ENCODE data around the gene PPIL4. TPM values are rescaled to one million over a fixed set of nuclear protein-coding genes. Genes with fewer than 3 reads are reported as not detected.

The PPIL4 gene
- total and polyA plus RNA-seq, 2 of the 13 experiments (the other 11 are each of a cell fraction or from before 2014, with no cell fraction given) = 5.5 to 46.0 TPM

- Histone ChIP-seq H2AFZ (ENCODE audit: low read length) (no peak overlapping the region), H3K4me3 (replicated peaks in 1 of 3; ENCODE audit: insufficient read depth in 1 of 3, low read depth in 2 of 3, low read length in 3 of 3) (peak overlapping the region; percentile 46 to 72 (median 48); a peak in 5 of 6 replicates), H3K9ac (ENCODE audit: insufficient read depth, low read depth, low read length) (peak overlapping the region; percentile 65), H3K9me3 (ENCODE audit: low read length) (no peaks in the 10 kb centered on the region), H3K79me2 (ENCODE audit: insufficient read depth, low read length) (no peaks in the 10 kb centered on the region), H3K36me3 (replicated peaks in 1 of 2; ENCODE audit: control insufficient read depth in 1 of 2, insufficient read depth in 2 of 2, low read length in 2 of 2) (no peaks in the 10 kb centered on the region), H3K27me3 (ENCODE audit: control insufficient read depth in 1 of 2, insufficient read depth in 2 of 2, low read length in 2 of 2) (no peaks in the 10 kb centered on the region), H3K27ac (ENCODE audit: extremely low read length, insufficient read depth, low read length) (peak overlapping the region; percentile 82), H4K20me1 (ENCODE audit: insufficient read depth, low read length) (no peaks in the 10 kb centered on the region), H3K4me2 (ENCODE audit: low read depth, low read length) (peak overlapping the region; percentile 98), H3K4me1 (ENCODE audit: insufficient read depth, low read length) (peaks cover 37% of the 10 kb centered on the region)
- ChIA-PET CTCF (ENCODE audit: low intra/inter-chr PET ratio, low total read pairs) (interaction anchor here (1.8 kb wide), 1 partner anchor 34 kb away, joined by 8 read pairs; no protein-coding TSS in a partner anchor), POLR2A (interaction anchor here (0.7 to 2.8 kb wide), 7 partner anchors 10 to 62 kb away, joined by 3 to 14 read pairs (median 4); partner anchors contain the start of gene PPIL4)
- DNase-seq (ENCODE audit: low spot score) = no peak
- 84% methylated on average over 11 of the region's 11 CpGs for WGBS (ENCODE audit: low lambda C conversion rate)
- intact Hi-C loops (cut with micrococcal nuclease; ENCODE audit: unreplicated experiment) (loop anchor here (1.0 kb wide), 1 partner anchor 33 kb away; no protein-coding TSS in a partner anchor), in situ Hi-C loops (cut with HindIII; ENCODE audit: extremely low pct_ligation_motif_present, low pct_unique_long_range_greater_than_20kb) (no loop called here)
- FAIRE-seq = no peak
- no peak for ATAC-seq
- BruUV-seq (replicated peaks) = TSS peak; percentile 54
- TF ChIP-seq FLYWCH1 (CRISPR knock-in tag; IDR thresholded peaks at IDR 0.05) (peak; percentile 47; the same call in 1 of the 2 replicates), ZNF275 (CRISPR knock-in tag; IDR thresholded peaks at IDR 0.05; ENCODE audit: borderline replicate concordance) (0 out of 2 replicates have a peak, but pooled peaks have one; percentile 29), ZBTB38 (CRISPR knock-in tag; IDR thresholded peaks at IDR 0.05) (peak; percentile 24; the same call in 1 of the 2 replicates), DNMT3B (CRISPR knock-in tag; conservative IDR thresholded peaks at IDR 0.05) (0 out of 2 replicates have a peak, but pooled peaks have one; percentile 14), TMF1 (CRISPR knock-in tag; IDR thresholded peaks at IDR 0.05; ENCODE audit: low read depth) (0 out of 2 replicates have a peak, but pooled peaks have one; percentile 17), JUNB (CRISPR knock-in tag; IDR thresholded peaks at IDR 0.05; ENCODE audit: borderline replicate concordance) (no peak), PATZ1 (CRISPR knock-in tag; IDR thresholded peaks at IDR 0.05) (no peak), ATF4 (CRISPR knock-in tag; IDR thresholded peaks at IDR 0.05) (0 out of 4 replicates have a peak, but pooled peaks of 1 of the 2 experiments have one; percentile 11), ZBTB43 (CRISPR knock-in tag; conservative IDR thresholded peaks at IDR 0.05) (no peak), BRF2 (CRISPR knock-in tag; IDR thresholded peaks at IDR 0.05) (0 out of 2 replicates have a peak, but pooled peaks have one; percentile 17), HOXD1 (CRISPR knock-in tag; IDR thresholded peaks at IDR 0.05) (0 out of 2 replicates have a peak, but pooled peaks have one; percentile 3), KDM5B (CRISPR knock-in tag; IDR thresholded peaks at IDR 0.05; ENCODE audit: borderline replicate concordance) (no peak), ZNF790 (CRISPR knock-in tag; IDR thresholded peaks at IDR 0.05; ENCODE audit: borderline replicate concordance) (peak; percentile 50; the same call in 1 of the 2 replicates)
These were observed 61.8 kb downstream of the PPIL4 start for GRCh38 chr6:149483849-149484655.
